Fibroblast of villous mesenchyme (primary cell): Measurements from ENCODE around the gene RPTN. TPM values are rescaled to one million over a fixed set of nuclear protein-coding genes. Genes with fewer than 3 reads are reported as not detected.

ENCODE experiments used
- DNase-seq: peaks from one replicate; pipeline ENCODE4 v3.0.0-alpha.2; 2010; ENCODE audit warnings: low read depth
- H3K4me3 ChIP-seq: 2 replicates; pipeline ENCODE4 v1.5.1; 2011; ENCODE audit warnings: low read depth, mild to moderate bottlenecking, low read length
- CTCF ChIP-seq: IDR thresholded peaks from 2 replicates; pipeline ENCODE4 v1.5.1; 2012; ENCODE audit warnings: low read depth, mild to moderate bottlenecking, low read length; ENCODE audit not compliant: insufficient read depth
- total RNA-seq: library from RNA; depleted of rRNA; stranded (reverse); fragments of >200 nt; gene quantifications from 2 replicates; pipeline ENCODE4 v1.2.3, GENCODE V29; 2012

The RPTN gene
- total RNA-seq, 1 donor, result not detected

DNA sequence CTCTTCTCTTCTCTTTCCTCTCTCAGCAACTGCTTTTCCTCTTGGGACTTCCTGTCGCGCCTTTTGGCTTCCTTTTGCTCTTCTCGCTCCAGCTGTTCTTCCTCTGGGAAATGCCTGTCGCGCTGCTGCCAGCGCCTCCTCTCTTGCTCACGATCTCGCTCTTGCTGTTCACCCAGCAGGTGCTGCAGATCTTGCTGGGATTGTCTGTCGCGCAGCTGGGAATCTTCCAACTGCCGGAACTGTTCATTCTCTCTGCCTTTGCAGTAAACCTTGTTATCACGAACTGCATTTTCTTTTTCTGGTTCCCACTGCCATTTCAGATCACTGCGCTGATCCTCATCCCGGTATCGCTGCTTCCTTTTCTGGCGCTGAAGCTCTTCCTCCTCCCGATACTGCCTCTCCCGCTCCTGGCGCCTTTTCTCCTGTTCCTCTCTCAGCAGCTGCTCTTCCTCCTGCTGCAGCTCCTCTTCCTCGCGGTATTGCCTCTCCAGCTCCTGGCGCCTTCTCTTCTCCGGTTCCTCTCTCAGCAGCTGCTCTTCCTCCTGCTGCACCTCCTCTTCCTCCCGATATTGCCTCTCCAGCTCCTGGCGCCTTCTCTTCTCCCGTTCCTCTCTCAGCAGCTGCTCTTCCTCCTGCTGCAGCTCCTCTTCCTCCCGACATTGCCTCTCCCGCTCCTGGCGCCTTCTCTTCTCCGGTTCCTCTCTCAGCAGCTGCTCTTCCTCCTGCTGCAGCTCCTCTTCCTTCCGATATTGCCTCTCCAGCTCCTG lies 49.6 kb downstream of the RPTN start:
- TF ChIP-seq CTCF, result no peak
- no peak overlapping the region for H3K4me3 ChIP-seq
- DNase-seq, result no peak

DNA sequence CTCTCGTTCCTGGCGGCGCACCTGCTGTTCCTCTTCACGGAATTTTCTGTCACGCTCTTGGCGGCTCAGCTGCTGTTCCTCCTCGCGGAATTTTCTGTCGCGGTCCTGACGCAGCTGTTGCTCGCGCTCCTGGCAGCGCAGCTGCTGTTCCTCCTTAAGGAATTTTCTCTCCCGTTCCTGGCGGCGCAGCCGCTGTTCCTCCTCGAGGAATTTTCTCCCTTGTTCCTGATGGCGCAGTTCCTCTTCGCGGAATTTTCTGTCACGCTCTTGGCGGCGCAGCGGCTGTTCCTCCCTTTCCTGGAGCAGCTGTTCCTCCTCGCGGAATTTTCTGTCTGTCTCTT lies 50.2 kb downstream of the RPTN start:
- peak overlapping the region; percentile 44 for H3K4me3 ChIP-seq
- no peak for DNase-seq
- TF ChIP-seq CTCF, result no peak

- DNase-seq, result peak; percentile 69
- H3K4me3 ChIP-seq, result peak overlapping the region; percentile 44
- TF ChIP-seq CTCF, result no peak
Observed at GRCh38 chr1:152107984-152108881, 50.8 kb downstream of the RPTN start.

GRCh38 chr1:152107031-152107983 lies 51.7 kb downstream of the RPTN start:
- no peak for DNase-seq

GRCh38 chr1:152104854-152105253 lies 54.2 kb downstream of the RPTN start:
- DNase-seq, result no peak
- TF ChIP-seq CTCF, result no peak

More at GRCh38 chr1:152107031-152107983, 51.7 kb downstream of the RPTN start:
- H3K4me3 ChIP-seq, result peak overlapping the region; percentile 44
- TF ChIP-seq CTCF, result no peak

More at GRCh38 chr1:152104854-152105253, 54.2 kb downstream of the RPTN start:
- H3K4me3 ChIP-seq, result no peak overlapping the region

Other genes starting within 250 kb of the RPTN start
- 9.1 and 9.7 TPM in 2 replicates for gene THEM4, start 249.7 kb downstream of the RPTN start, total RNA-seq
- gene S100A10, start 165.4 kb downstream of the RPTN start, total RNA-seq, result 70.0 and 70.2 TPM in 2 replicates
- 126 and 197 TPM in 2 replicates for gene S100A11, start 122.2 kb downstream of the RPTN start, total RNA-seq
- not detected in 2 replicates for gene TCHHL1, start 70.2 kb downstream of the RPTN start, total RNA-seq
- gene TCHH, start 43.8 kb downstream of the RPTN start, total RNA-seq, result under 0.01 TPM in 1 of 2 replicates, not detected in the other
- gene HRNR, start 65.0 kb upstream of the RPTN start, total RNA-seq, result not detected in 2 replicates
- gene FLG, start 166.0 kb upstream of the RPTN start, total RNA-seq, result under 0.01 TPM in 1 of 2 replicates, not detected in the other
- gene FLG2, start 200.8 kb upstream of the RPTN start, total RNA-seq, result not detected in 2 replicates